K562 (cell line): ENCODE measurements around the gene SLC6A8. TPM values are rescaled to one million over a fixed set of nuclear protein-coding genes. Genes with fewer than 3 reads are reported as not detected.

Source experiments
- ATAC-seq: fragments of 200-7000 bp; cut with Tn5 transposase; 3 replicates; pipeline ENCODE4 v1.9.1; 2020; ENCODE audit warnings: moderate library complexity
- BruUV-seq: library from RNA; stranded (reverse); fragments of 400-500 nt; replicated peaks from 2 replicates; lab custom pipeline; 2021; lab: Mats Ljungman, UMichigan
- CTCF ChIA-PET: fragments of 300-600 bp; formaldehyde crosslinking; extraction: SDS; loops from one replicate; lab custom pipeline; 2021; ENCODE audit warnings: low intra/inter-chr PET ratio; lab: Yijun Ruan, JAX
- POLR2A ChIA-PET: fragments of 300-600, 350-650 bp; sonication (Branson Sonifier 250); formaldehyde crosslinking; extraction: SDS; loops from one replicate; lab custom pipeline; 2021; ENCODE audit warnings: antibody characterized with exemption, inconsistent platforms; lab: Yijun Ruan, JAX
- DNase-seq, 4 experiments: peaks; one replicate each; pipeline versions ENCODE4 v3.0.0 to v3.0.0-alpha.2; 2011 to 2018; ENCODE audit warnings: low spot score in 3 of 4, mixed read lengths in 3 of 4; ENCODE audit errors: extremely low read depth in 1 of 4
- FAIRE-seq: peaks from 2 replicates; lab custom pipeline; 2011; peaks lifted over from hg19 to GRCh38; lab: Jason Lieb, UNC
- H2AFZ ChIP-seq: 2 replicates; pipeline ENCODE4 v1.6.0; 2011; ENCODE audit warnings: low read depth, low read length, control low read depth, inconsistent platforms
- H3K27ac ChIP-seq: fragments of 200-600 bp; 3 replicates; pipeline ENCODE4 v1.8.0; 2011; ENCODE audit warnings: low read depth, mild to moderate bottlenecking, control low read depth, inconsistent platforms, low read length, moderate library complexity, mixed read lengths; ENCODE audit errors: extremely low read depth
- H3K27me3 ChIP-seq, 2 experiments: fragments of 300-600 bp in 1 of 2; 2 replicates in 1 of 2; 3 replicates in 1 of 2; pipeline versions ENCODE4 v1.6.0 to v1.8.0; 2011; ENCODE audit warnings: inconsistent platforms in 2 of 2, low read length in 2 of 2, mild to moderate bottlenecking in 1 of 2, mixed read lengths in 1 of 2, moderate library complexity in 1 of 2; ENCODE audit not compliant: control insufficient read depth in 2 of 2, insufficient read depth in 2 of 2
- H3K36me3 ChIP-seq: fragments of 300-600 bp; 3 replicates; pipeline ENCODE4 v1.8.0; 2011; ENCODE audit warnings: mild to moderate bottlenecking, low read length, inconsistent platforms; ENCODE audit not compliant: control insufficient read depth, insufficient read depth
- H3K4me1 ChIP-seq, 2 experiments: fragments of 200-600 bp in 1 of 2; replicated peaks in 1 of 2; 2 replicates in 1 of 2; 3 replicates in 1 of 2; pipeline versions ENCODE4 v1.5.1 to v1.8.0; 2011; ENCODE audit warnings: inconsistent platforms in 2 of 2, low read length in 2 of 2, mild to moderate bottlenecking in 1 of 2, mixed read lengths in 1 of 2, moderate library complexity in 1 of 2; ENCODE audit not compliant: control insufficient read depth in 2 of 2, insufficient read depth in 2 of 2
- H3K4me2 ChIP-seq: 2 replicates; pipeline ENCODE4 v1.6.1; 2011; ENCODE audit warnings: low read length, control low read depth, inconsistent platforms, mixed read lengths; ENCODE audit not compliant: insufficient read depth
- H3K4me3 ChIP-seq: fragments of 200-600 bp; sonication (generic), shearing (Covaris generic); 2 replicates; pipeline ENCODE4 v1.5.1; 2016; ENCODE audit warnings: control low read depth, inconsistent platforms
- H3K79me2 ChIP-seq: fragments of 200-600 bp; 3 replicates; pipeline ENCODE4 v1.8.0; 2011; ENCODE audit warnings: low read length, inconsistent platforms; ENCODE audit not compliant: control insufficient read depth, insufficient read depth
- H3K9ac ChIP-seq, 2 experiments: 2 replicates each; pipeline versions ENCODE4 v1.6.0 to v1.6.1; 2011; ENCODE audit warnings: low read depth in 2 of 2, low read length in 2 of 2, control low read depth in 1 of 2, inconsistent platforms in 1 of 2, mild to moderate bottlenecking in 1 of 2, mixed read lengths in 1 of 2; ENCODE audit not compliant: insufficient read depth in 1 of 2
- H3K9me1 ChIP-seq: one replicate; pipeline ENCODE4 v1.6.0; 2011; ENCODE audit warnings: inconsistent platforms, mild to moderate bottlenecking, low read length, moderate library complexity; ENCODE audit not compliant: control insufficient read depth, insufficient read depth
- H3K9me3 ChIP-seq: replicated peaks from 2 replicates; pipeline ENCODE4 v1.5.1; 2011; ENCODE audit warnings: low read depth, low read length, inconsistent platforms; ENCODE audit not compliant: control insufficient read depth, insufficient read depth
- H4K20me1 ChIP-seq: replicated peaks from 2 replicates; pipeline ENCODE4 v1.6.1; 2011; ENCODE audit warnings: low read length, inconsistent platforms, mixed read lengths; ENCODE audit not compliant: control insufficient read depth, insufficient read depth
- CTCF ChIP-seq, 3 experiments: IDR thresholded peaks in 2 of 3; conservative IDR thresholded peaks in 1 of 3; 2 replicates each; pipeline ENCODE4 v1.5.1; 2011 to 2012; ENCODE audit warnings: low read length in 3 of 3, mild to moderate bottlenecking in 3 of 3, control low read depth in 2 of 3, improper control_type of control experiment in 1 of 3, inconsistent platforms in 1 of 3, low read depth in 1 of 3, mixed read lengths in 1 of 3, moderate library complexity in 1 of 3; ENCODE audit not compliant: insufficient read depth in 2 of 3
- CTCFL ChIP-seq: IDR thresholded peaks from 2 replicates; pipeline ENCODE4 v1.6.1; 2011; ENCODE audit warnings: borderline replicate concordance, low read depth, mild to moderate bottlenecking, moderate library complexity, low read length; ENCODE audit not compliant: insufficient read depth, poor library complexity, severe bottlenecking
- CXXC5 ChIP-seq: fragments of 250-450 bp; sonication (Bioruptor Pico); IDR thresholded peaks from 2 replicates; pipeline ENCODE4 v1.8.0; 2022; ENCODE audit warnings: inconsistent platforms, mild to moderate bottlenecking, moderate library complexity
- EGR1 ChIP-seq: fragments of 450-650 bp; conservative IDR thresholded peaks from 2 replicates; pipeline ENCODE4 v1.6.1; 2017; ENCODE audit warnings: mild to moderate bottlenecking
- NBN ChIP-seq: fragments of 450-650 bp; IDR thresholded peaks from 2 replicates; pipeline ENCODE4 v1.6.1; 2016; ENCODE audit warnings: low read depth, mild to moderate bottlenecking
- RB1 ChIP-seq: fragments of 450-650 bp; IDR thresholded peaks from 2 replicates; pipeline ENCODE4 v1.6.1; 2017; ENCODE audit warnings: low read depth, mild to moderate bottlenecking
- ZFPM2 ChIP-seq: fragments of 250-450 bp; sonication (Bioruptor Pico); IDR thresholded peaks from 2 replicates; pipeline ENCODE4 v1.5.1; 2022; ENCODE audit warnings: mild to moderate bottlenecking
- WGBS: fragments of 100-300 bp; shearing (Covaris generic); methylation state at CpG from one replicate; pipeline ENCODE4 v1.1.6; 2016; ENCODE audit warnings: low coverage, mixed read lengths; ENCODE audit not compliant: insufficient coverage; ENCODE audit errors: missing lambda C conversion rate; 5-methylcytosine and 5-hydroxymethylcytosine counted together
- in situ Hi-C: fragments of 300-500 bp; cut with MboI; formaldehyde crosslinking; loops from 4 replicates; pipeline ENCODE4 v1.15.0; 2018; ENCODE audit warnings: inconsistent platforms, mixed read lengths
- intact Hi-C: fragments of 100-400 bp; cut with micrococcal nuclease; formaldehyde crosslinking; loops from 2 replicates; pipeline ENCODE4 v1.14.2; 2022
- polyA plus RNA-seq, 8 experiments: library from polyadenylated mRNA; depleted of rRNA in 4 of 8; stranded (reverse) in 5 of 8; unstranded in 3 of 8; fragments of >200 nt; fragmentation: Nextera tagmentation in 2 of 8; fragmentation: Illumina TruSeq in 1 of 8; extraction: Ambion mirVana in 2 of 8; extraction: Trizol in 1 of 8; gene quantifications; 2 replicates each; pipeline versions ENCODE4 v1.2.1 to v1.2.3, GENCODE V29; 2011 to 2014; ENCODE audit warnings: inconsistent platforms in 1 of 8, missing spikeins in 1 of 8
- total RNA-seq, 7 experiments: library from RNA; depleted of rRNA in 6 of 7; stranded (reverse); fragments of >200 nt in 6 of 7; fragmentation: Illumina TruSeq in 2 of 7; extraction: Trizol in 2 of 7; gene quantifications; 2 replicates each; pipeline versions ENCODE4 v1.2.1 to v1.2.3, GENCODE V29; 2011 to 2021; ENCODE audit warnings: low replicate concordance in 1 of 7
- TF ChIP-seq, protein P1 (sequence below), 2 experiments: IDR thresholded peaks; 2 replicates each; pipeline ENCODE4 v1.6.1; 2011; ENCODE audit warnings: borderline replicate concordance in 1 of 2, control low read depth in 1 of 2, low read depth in 1 of 2, low read length in 1 of 2, mild to moderate bottlenecking in 1 of 2, mixed read lengths in 1 of 2, moderate library complexity in 1 of 2; ENCODE audit not compliant: insufficient read depth in 1 of 2, insufficient read length in 1 of 2, poor library complexity in 1 of 2, severe bottlenecking in 1 of 2; ENCODE audit errors: extremely low read depth in 1 of 2
- TF ChIP-seq, protein P2 (sequence below), 2 experiments: IDR thresholded peaks; 2 replicates each; pipeline ENCODE4 v1.6.1; 2012; ENCODE audit warnings: improper control_type of control experiment in 2 of 2, low read depth in 2 of 2, low read length in 2 of 2, borderline replicate concordance in 1 of 2
- TF ChIP-seq, protein P3 (sequence below): fragments of 200-800 bp; sonication (Bioruptor generic); IDR thresholded peaks from 2 replicates; pipeline ENCODE4 v1.6.1; 2017; ENCODE audit warnings: missing genetic modification characterization, missing compliant biosample characterization

Gene SLC6A8
- total and polyA plus RNA-seq, 9 of the 15 experiments (the other 6 are each of a cell fraction or from before 2014, with no cell fraction given) = 0.68 to 144 (median 34.3) TPM

- Histone ChIP-seq H3K36me3 (no peaks in the 10 kb centered on the region), H3K4me1 (peaks cover 7 to 78% of the 10 kb centered on the region in 2 experiments; a peak in 3 of 5 replicates), H4K20me1 (no peaks in the 10 kb centered on the region), H2AFZ (peak overlapping the region; percentile 24; the same call in 1 of the 2 replicates), H3K27ac (no peak overlapping the region), H3K9me3 (no peaks in the 10 kb centered on the region), H3K4me3 (no peak overlapping the region), H3K9ac (0 out of 4 replicates have a peak overlapping the region, but pooled peaks of 1 of the 2 experiments have one; percentile 45), H3K79me2 (no peaks in the 10 kb centered on the region), H3K4me2 (0 out of 2 replicates have a peak overlapping the region, but pooled peaks have one; percentile 25), H3K9me1 (no peaks in the 10 kb centered on the region), H3K27me3 (peaks cover 0 to 17% of the 10 kb centered on the region in 2 experiments; a peak in 2 of 5 replicates)
- CTCF ChIA-PET = no interaction called here
- in situ Hi-C loops = no loop called here
- 45% methylated on average over 4 of the region's 62 CpGs for WGBS
- FAIRE-seq (no peak), DNase-seq (peak; percentile 49 to 78 (median 68)), ATAC-seq (peak; percentile 47)
- POLR2A ChIA-PET = no interaction called here
- no TSS peak for BruUV-seq
- intact Hi-C loops = no loop called here
- TF ChIP-seq CTCF (IDR thresholded peaks at IDR 0.05 in 2 of 3, conservative IDR thresholded peaks at IDR 0.05 in 1 of 3; ENCODE audit: insufficient read depth in 2 of 3, low read depth in 1 of 3, low read length in 3 of 3) = peak in 1 of 3 experiments; percentile 16; a peak in 1 of 6 replicates
- no peak for TF ChIP-seq NBN
- TF ChIP-seq, protein P1, sequence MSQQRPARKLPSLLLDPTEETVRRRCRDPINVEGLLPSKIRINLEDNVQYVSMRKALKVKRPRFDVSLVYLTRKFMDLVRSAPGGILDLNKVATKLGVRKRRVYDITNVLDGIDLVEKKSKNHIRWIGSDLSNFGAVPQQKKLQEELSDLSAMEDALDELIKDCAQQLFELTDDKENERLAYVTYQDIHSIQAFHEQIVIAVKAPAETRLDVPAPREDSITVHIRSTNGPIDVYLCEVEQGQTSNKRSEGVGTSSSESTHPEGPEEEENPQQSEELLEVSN (IDR thresholded peaks at IDR 0.05; ENCODE audit: borderline replicate concordance in 1 of 2, extremely low read depth in 1 of 2, insufficient read depth in 1 of 2, insufficient read length in 1 of 2, low read depth in 1 of 2, low read length in 1 of 2, poor library complexity in 1 of 2, severe bottlenecking in 1 of 2) = peak; percentile 23 to 94
- no peak for TF ChIP-seq ZFPM2 (CRISPR knock-in tag)
- TF ChIP-seq, protein P2, sequence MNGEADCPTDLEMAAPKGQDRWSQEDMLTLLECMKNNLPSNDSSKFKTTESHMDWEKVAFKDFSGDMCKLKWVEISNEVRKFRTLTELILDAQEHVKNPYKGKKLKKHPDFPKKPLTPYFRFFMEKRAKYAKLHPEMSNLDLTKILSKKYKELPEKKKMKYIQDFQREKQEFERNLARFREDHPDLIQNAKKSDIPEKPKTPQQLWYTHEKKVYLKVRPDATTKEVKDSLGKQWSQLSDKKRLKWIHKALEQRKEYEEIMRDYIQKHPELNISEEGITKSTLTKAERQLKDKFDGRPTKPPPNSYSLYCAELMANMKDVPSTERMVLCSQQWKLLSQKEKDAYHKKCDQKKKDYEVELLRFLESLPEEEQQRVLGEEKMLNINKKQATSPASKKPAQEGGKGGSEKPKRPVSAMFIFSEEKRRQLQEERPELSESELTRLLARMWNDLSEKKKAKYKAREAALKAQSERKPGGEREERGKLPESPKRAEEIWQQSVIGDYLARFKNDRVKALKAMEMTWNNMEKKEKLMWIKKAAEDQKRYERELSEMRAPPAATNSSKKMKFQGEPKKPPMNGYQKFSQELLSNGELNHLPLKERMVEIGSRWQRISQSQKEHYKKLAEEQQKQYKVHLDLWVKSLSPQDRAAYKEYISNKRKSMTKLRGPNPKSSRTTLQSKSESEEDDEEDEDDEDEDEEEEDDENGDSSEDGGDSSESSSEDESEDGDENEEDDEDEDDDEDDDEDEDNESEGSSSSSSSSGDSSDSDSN (IDR thresholded peaks at IDR 0.05; ENCODE audit: borderline replicate concordance in 1 of 2, low read depth in 2 of 2, low read length in 2 of 2) = 0 out of 4 replicates have a peak, but pooled peaks of 1 of the 2 experiments have one; percentile 38
- TF ChIP-seq RB1 = peak; percentile 47; the same call in 1 of the 2 replicates
- TF ChIP-seq EGR1 = peak; percentile 37; the same call in 1 of the 2 replicates
- TF ChIP-seq, protein P3, sequence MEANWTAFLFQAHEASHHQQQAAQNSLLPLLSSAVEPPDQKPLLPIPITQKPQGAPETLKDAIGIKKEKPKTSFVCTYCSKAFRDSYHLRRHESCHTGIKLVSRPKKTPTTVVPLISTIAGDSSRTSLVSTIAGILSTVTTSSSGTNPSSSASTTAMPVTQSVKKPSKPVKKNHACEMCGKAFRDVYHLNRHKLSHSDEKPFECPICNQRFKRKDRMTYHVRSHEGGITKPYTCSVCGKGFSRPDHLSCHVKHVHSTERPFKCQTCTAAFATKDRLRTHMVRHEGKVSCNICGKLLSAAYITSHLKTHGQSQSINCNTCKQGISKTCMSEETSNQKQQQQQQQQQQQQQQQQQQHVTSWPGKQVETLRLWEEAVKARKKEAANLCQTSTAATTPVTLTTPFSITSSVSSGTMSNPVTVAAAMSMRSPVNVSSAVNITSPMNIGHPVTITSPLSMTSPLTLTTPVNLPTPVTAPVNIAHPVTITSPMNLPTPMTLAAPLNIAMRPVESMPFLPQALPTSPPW = 0 out of 2 replicates have a peak, but pooled peaks have one; percentile 17
- peak; percentile 79 for TF ChIP-seq CTCFL
- peak; percentile 23; the same call in 1 of the 2 replicates for TF ChIP-seq CXXC5 (CRISPR knock-in tag)
These were observed 45.6 kb upstream of the SLC6A8 start for GRCh38 chrX:153642051-153642654.
